WERI-Rb-1 (cell line): ENCODE results near the gene SYNGAP1.
"Not testable (repeated sequence)": the region's sequence is repeated elsewhere in the genome, so short reads cannot be mapped to it uniquely, and the experiment has no call there.

Experiments used
- DNase-seq: peaks from one replicate; pipeline ENCODE4 v3.0.0-alpha.2; 2020
- H3K27ac ChIP-seq: fragments of 250-450 bp; sonication (Bioruptor Pico); 2 replicates; pipeline ENCODE4 v1.5.1; 2020; ENCODE audit warnings: mild to moderate bottlenecking, moderate library complexity
- H3K27me3 ChIP-seq: fragments of 250-450 bp; sonication (Bioruptor Pico); 2 replicates; pipeline ENCODE4 v1.5.1; 2021; ENCODE audit warnings: mild to moderate bottlenecking, low read depth, moderate library complexity; ENCODE audit not compliant: insufficient read depth, severe bottlenecking
- H3K36me3 ChIP-seq: fragments of 250-450 bp; sonication (Bioruptor Pico); 2 replicates; pipeline ENCODE4 v1.5.1; 2020; ENCODE audit warnings: mild to moderate bottlenecking, moderate library complexity
- H3K4me3 ChIP-seq: 2 replicates; pipeline ENCODE4 v1.5.1; 2011; ENCODE audit warnings: low read depth, mild to moderate bottlenecking, control low read depth, low read length
- H3K9me3 ChIP-seq: fragments of 250-450 bp; sonication (Bioruptor Pico); 2 replicates; pipeline ENCODE4 v1.5.1; 2021; ENCODE audit warnings: mild to moderate bottlenecking, moderate library complexity; ENCODE audit not compliant: severe bottlenecking
- TF ChIP-seq, protein P1 (sequence below): IDR thresholded peaks from 2 replicates; pipeline ENCODE4 v1.5.1; 2011; ENCODE audit warnings: low read depth, mild to moderate bottlenecking, control low read depth, inconsistent platforms, low read length

The SYNGAP1 gene

DNA sequence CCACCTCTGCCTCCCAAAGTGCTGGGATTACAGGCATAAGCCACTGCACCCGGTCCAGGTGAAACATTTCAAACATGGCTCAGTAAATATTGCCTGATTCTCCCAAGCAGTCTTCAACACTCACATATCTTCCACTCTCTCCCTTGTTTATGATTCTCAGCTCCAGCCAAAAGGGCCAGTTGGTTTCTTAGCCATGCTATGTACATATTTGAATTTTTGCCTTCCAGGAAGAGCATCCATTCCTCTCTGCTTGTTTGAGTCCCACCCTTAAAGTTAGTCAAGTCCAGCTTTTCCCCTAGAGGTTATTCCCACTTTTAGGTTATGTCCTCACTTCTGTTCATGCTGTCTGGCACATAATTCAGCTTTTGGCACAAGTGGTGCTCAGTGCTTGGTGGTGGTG is 22.3 kb upstream of the SYNGAP1 start:
- Histone ChIP-seq H3K36me3 (peaks cover 96% of the 10 kb centered on the region), H3K27ac (no peak overlapping the region)

DNA sequence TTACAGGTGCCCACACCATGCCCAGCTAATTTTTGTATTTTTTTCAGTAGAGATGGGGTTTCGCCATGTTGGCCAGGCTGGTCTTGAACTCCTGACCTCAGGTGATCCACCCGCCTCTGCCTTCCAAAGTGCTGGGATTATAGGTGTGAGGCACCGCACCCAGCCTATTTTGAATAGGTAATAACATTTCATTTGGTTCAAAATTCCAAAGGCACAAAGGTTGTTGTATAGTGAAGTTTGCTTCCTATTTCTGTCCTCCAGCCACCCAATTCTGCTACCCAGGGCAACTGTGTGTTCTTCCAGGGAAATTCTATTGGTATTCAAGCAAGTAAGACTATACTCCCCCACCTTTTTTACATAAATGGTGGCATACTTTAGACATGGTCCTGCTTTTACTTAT is 21.3 kb upstream of the SYNGAP1 start:
- H3K9me3 ChIP-seq, H3K4me3 ChIP-seq: not testable (repeated sequence)
- H3K36me3 ChIP-seq = peaks cover 96% of the 10 kb centered on the region

More for the DNA sequence above, 22.3 kb upstream of the SYNGAP1 start:
- DNase-seq = no peak
- Histone ChIP-seq H3K9me3 (no peaks in the 10 kb centered on the region), H3K27me3 (no peaks in the 10 kb centered on the region), H3K4me3 (no peak overlapping the region)
- TF ChIP-seq, protein P1, sequence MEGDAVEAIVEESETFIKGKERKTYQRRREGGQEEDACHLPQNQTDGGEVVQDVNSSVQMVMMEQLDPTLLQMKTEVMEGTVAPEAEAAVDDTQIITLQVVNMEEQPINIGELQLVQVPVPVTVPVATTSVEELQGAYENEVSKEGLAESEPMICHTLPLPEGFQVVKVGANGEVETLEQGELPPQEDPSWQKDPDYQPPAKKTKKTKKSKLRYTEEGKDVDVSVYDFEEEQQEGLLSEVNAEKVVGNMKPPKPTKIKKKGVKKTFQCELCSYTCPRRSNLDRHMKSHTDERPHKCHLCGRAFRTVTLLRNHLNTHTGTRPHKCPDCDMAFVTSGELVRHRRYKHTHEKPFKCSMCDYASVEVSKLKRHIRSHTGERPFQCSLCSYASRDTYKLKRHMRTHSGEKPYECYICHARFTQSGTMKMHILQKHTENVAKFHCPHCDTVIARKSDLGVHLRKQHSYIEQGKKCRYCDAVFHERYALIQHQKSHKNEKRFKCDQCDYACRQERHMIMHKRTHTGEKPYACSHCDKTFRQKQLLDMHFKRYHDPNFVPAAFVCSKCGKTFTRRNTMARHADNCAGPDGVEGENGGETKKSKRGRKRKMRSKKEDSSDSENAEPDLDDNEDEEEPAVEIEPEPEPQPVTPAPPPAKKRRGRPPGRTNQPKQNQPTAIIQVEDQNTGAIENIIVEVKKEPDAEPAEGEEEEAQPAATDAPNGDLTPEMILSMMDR = no peak

DNA sequence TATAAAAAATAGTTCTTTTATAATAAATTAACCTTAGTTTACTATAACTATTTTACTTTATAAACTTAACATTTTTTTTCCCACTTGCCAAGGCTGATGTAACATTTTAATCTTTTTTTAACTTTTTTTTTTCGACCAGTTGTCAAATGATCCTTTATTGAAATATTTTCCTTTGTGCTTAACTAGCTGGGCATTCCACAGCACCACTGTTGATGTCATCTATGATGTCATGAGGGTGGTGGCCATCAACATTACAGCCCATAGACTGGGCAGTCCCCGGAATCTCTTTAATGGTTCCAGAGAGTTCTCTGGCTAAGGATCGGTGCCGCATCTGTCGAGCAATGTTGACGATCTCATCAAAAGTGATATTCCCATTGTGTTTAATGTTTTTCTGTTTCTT is 20.0 kb upstream of the SYNGAP1 start:
- peaks cover 96% of the 10 kb centered on the region for H3K36me3 ChIP-seq
- not testable (repeated sequence) for H3K4me3 ChIP-seq, H3K27me3 ChIP-seq, DNase-seq, H3K9me3 ChIP-seq, H3K27ac ChIP-seq

More for the DNA sequence above, 21.3 kb upstream of the SYNGAP1 start:
- H3K27me3 ChIP-seq, H3K27ac ChIP-seq, DNase-seq: not testable (repeated sequence)

DNA sequence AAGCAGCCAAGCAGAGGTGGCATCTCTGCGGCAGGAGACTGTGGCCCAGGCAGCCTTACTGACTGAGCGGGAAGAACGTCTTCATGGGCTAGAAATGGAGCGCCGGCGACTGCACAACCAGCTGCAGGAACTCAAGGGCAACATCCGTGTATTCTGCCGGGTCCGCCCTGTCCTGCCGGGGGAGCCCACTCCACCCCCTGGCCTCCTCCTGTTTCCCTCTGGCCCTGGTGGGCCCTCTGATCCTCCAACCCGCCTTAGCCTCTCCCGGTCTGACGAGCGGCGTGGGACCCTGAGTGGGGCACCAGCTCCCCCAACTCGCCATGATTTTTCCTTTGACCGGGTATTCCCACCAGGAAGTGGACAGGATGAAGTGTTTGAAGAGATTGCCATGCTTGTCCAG is 15.0 kb upstream of the SYNGAP1 start:
- Histone ChIP-seq H3K36me3 (peaks cover 96% of the 10 kb centered on the region), H3K27me3 (no peaks in the 10 kb centered on the region), H3K9me3 (no peaks in the 10 kb centered on the region), H3K4me3 (no peak overlapping the region), H3K27ac (no peak overlapping the region)
- no peak for DNase-seq
- TF ChIP-seq, protein P1 = no peak

DNA sequence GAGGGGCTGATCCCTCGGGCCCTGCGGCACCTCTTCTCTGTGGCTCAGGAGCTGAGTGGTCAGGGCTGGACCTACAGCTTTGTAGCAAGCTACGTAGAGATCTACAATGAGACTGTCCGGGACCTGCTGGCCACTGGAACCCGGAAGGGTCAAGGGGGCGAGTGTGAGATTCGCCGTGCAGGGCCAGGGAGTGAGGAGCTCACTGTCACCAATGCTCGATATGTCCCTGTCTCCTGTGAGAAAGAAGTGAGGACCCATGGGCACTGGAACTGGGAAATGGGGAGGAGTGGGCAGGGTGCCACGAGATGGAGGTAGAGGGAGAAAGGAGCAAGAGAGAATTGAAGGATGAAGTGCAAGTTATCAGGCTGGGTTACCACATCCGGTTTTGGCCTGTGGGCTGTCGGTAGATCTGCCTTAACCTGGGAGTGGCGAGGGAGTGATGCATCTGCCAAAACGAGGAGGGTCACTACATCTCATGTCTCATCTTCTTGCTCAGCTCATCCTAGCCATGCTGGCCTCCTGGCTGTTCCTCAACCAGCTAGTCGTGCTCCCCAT is 14.4 kb upstream of the SYNGAP1 start:
- no peaks in the 10 kb centered on the region for H3K27me3 ChIP-seq
- no peaks in the 10 kb centered on the region for H3K9me3 ChIP-seq
- peaks cover 90% of the 10 kb centered on the region for H3K36me3 ChIP-seq
- TF ChIP-seq, protein P1 = no peak
- DNase-seq = no peak
- no peak overlapping the region for H3K27ac ChIP-seq
- no peak overlapping the region for H3K4me3 ChIP-seq

DNA sequence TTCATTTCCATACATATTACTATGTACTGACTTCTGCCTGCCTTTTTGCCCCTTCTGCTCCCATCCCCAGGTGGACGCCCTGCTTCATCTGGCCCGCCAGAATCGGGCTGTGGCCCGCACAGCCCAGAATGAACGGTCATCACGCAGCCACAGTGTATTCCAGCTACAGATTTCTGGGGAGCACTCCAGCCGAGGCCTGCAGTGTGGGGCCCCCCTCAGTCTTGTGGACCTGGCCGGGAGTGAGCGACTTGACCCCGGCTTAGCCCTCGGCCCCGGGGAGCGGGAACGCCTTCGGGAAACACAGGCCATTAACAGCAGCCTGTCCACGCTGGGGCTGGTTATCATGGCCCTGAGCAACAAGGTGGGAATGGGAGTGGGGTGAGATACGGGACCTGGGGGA is 13.7 kb upstream of the SYNGAP1 start:
- no peak for DNase-seq
- peaks cover 83% of the 10 kb centered on the region for H3K36me3 ChIP-seq
- H3K27ac ChIP-seq = no peak overlapping the region
- no peaks in the 10 kb centered on the region for H3K27me3 ChIP-seq
- no peaks in the 10 kb centered on the region for H3K9me3 ChIP-seq
- TF ChIP-seq, protein P1 = no peak
- no peak overlapping the region for H3K4me3 ChIP-seq

DNA sequence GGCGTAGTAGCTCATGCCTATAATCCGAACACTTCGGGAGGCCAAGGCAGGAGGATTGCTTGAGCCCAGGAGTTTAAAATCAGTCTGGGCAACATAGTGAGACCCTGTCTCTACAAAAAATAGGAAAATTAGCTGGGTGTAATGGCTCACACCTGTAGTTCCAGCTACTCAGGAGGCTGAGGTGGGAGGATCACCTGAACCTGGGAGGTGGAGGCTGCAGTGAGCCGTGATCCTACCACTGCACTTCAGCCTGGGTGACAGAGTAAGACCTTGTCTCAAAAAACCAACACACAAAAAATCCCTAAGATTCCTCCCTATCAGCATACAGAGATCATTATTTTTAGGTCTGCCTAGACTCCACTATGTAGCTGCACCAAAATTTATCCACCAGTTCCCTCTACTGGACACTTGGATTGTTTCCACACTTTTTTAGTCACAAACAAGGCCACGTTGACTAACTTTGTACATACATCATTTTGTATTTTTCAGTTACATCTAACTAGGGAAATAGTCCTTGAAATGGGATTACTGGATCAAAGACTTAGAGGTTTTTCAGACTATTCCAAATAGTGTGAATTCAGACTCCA is 12.6 kb upstream of the SYNGAP1 start:
- no peak for DNase-seq
- Histone ChIP-seq H3K27me3 (no peaks in the 10 kb centered on the region), H3K36me3 (peaks cover 74% of the 10 kb centered on the region), H3K27ac (peak overlapping the region; percentile 9), H3K9me3 (no peaks in the 10 kb centered on the region), H3K4me3 (no peak overlapping the region)
- TF ChIP-seq, protein P1 = peak; percentile 22; the same call in 1 of the 2 replicates
